ENCODE results near the gene ADAMTS4.

The ADAMTS4 gene

GRCh38 chr1:161207173-161207572 lies 8.3 kb upstream of the ADAMTS4 start:
- Mint-ChIP-seq H3K27ac (no peak overlapping the region), H3K27me3 (ENCODE audit: low read depth) (no peaks in the 10 kb centered on the region), H3K4me1 (peaks cover 21% of the 10 kb centered on the region), H3K36me3 (ENCODE audit: low read depth) (peaks cover 59% of the 10 kb centered on the region), H3K4me3 (no peak overlapping the region), H3K9me3 (no peaks in the 10 kb centered on the region)
- no peak for TF ChIP-seq CTCF (IDR thresholded peaks at IDR 0.05; ENCODE audit: unreplicated experiment in 3 of 3)

GRCh38 chr1:161206411-161207140 lies 7.7 kb upstream of the ADAMTS4 start:
- no peaks in the 10 kb centered on the region for H3K9me3 Mint-ChIP-seq
- TF ChIP-seq CTCF (IDR thresholded peaks at IDR 0.05; ENCODE audit: unreplicated experiment in 3 of 3), result no peak
- H3K4me1 Mint-ChIP-seq, result peaks cover 27% of the 10 kb centered on the region
- no peak overlapping the region for H3K27ac Mint-ChIP-seq
- H3K36me3 Mint-ChIP-seq (ENCODE audit: low read depth), result peaks cover 53% of the 10 kb centered on the region
- H3K4me3 Mint-ChIP-seq, result no peak overlapping the region
- no peaks in the 10 kb centered on the region for H3K27me3 Mint-ChIP-seq (ENCODE audit: low read depth)

- Mint-ChIP-seq H3K4me3 (peak within 1 kb of the TSS; percentile 94 to 98 (median 97)), H3K36me3 (ENCODE audit: low read depth) (peaks cover 28% of the 10 kb centered on the region), H3K27ac (peak within 1 kb of the TSS; percentile 92 to 97 (median 96)), H3K4me1 (peaks cover 68% of the 10 kb centered on the region), H3K27me3 (ENCODE audit: low read depth) (no peaks in the 10 kb centered on the region), H3K9me3 (no peaks in the 10 kb centered on the region)
- peak in 2 of 3 experiments; percentile 20 to 43 for TF ChIP-seq CTCF (IDR thresholded peaks at IDR 0.05; ENCODE audit: unreplicated experiment in 3 of 3)
Measured at GRCh38 chr1:161201836-161202712, 3.2 kb upstream of the ADAMTS4 start, which contains the start of gene NDUFS2. TSS of gene NDUFS2 (plus strand) at chr1:161202367. CDS start at chr1:161202386, 19 bp downstream.

- Mint-ChIP-seq H3K27ac (peak overlapping the region; percentile 92 to 97 (median 96)), H3K9me3 (no peaks in the 10 kb centered on the region), H3K36me3 (ENCODE audit: low read depth) (peaks cover 20% of the 10 kb centered on the region), H3K4me3 (peak overlapping the region; percentile 94 to 98 (median 97)), H3K27me3 (ENCODE audit: low read depth) (no peaks in the 10 kb centered on the region), H3K4me1 (peaks cover 71% of the 10 kb centered on the region)
- no peak for TF ChIP-seq CTCF (IDR thresholded peaks at IDR 0.05; ENCODE audit: unreplicated experiment in 3 of 3)
Measured at GRCh38 chr1:161200992-161201835, 2.4 kb upstream of the ADAMTS4 start.

GRCh38 chr1:161200421-161200991 lies 1.7 kb upstream of the ADAMTS4 start:
- H3K27me3 Mint-ChIP-seq (ENCODE audit: low read depth), result no peaks in the 10 kb centered on the region
- TF ChIP-seq CTCF (IDR thresholded peaks at IDR 0.05; ENCODE audit: unreplicated experiment in 3 of 3), result no peak
- H3K4me3 Mint-ChIP-seq, result peak overlapping the region; percentile 94 to 98 (median 97)
- H3K9me3 Mint-ChIP-seq, result no peaks in the 10 kb centered on the region
- peak overlapping the region; percentile 92 to 97 (median 96) for H3K27ac Mint-ChIP-seq
- peaks cover 14% of the 10 kb centered on the region for H3K36me3 Mint-ChIP-seq (ENCODE audit: low read depth)
- H3K4me1 Mint-ChIP-seq, result peaks cover 67% of the 10 kb centered on the region
